Activated naive CD8-positive, alpha-beta T cell treated with anti-CD3 and anti-CD28 coated beads for 36 hours (primary cell): Measurements from ENCODE around the gene NPAS1. TPM values are rescaled to one million over a fixed set of nuclear protein-coding genes. Genes with fewer than 3 reads are reported as not detected.

Source experiments
- DNase-seq: peaks from one replicate; pipeline ENCODE4 v3.0.0; 2021
- H3K27ac Mint-ChIP-seq: one replicate; pipeline ENCODE4 v1.8.0; 2022; ENCODE audit warnings: mild to moderate bottlenecking, moderate library complexity, mixed read lengths
- H3K27me3 Mint-ChIP-seq: one replicate; pipeline ENCODE4 v1.8.0; 2022; ENCODE audit warnings: mild to moderate bottlenecking, mixed read lengths
- H3K36me3 Mint-ChIP-seq: one replicate; pipeline ENCODE4 v1.8.0; 2021; ENCODE audit warnings: mild to moderate bottlenecking, mixed read lengths
- H3K4me1 Mint-ChIP-seq: one replicate; pipeline ENCODE4 v1.8.0; 2021; ENCODE audit warnings: mixed read lengths
- H3K4me3 Mint-ChIP-seq: one replicate; pipeline ENCODE4 v1.8.0; 2022; ENCODE audit warnings: mild to moderate bottlenecking, moderate library complexity, mixed read lengths
- H3K9me3 Mint-ChIP-seq: one replicate; pipeline ENCODE4 v1.8.0; 2022; ENCODE audit warnings: mixed read lengths
- total RNA-seq, 2 experiments: library from RNA; stranded (reverse); gene quantifications; one replicate each; pipeline ENCODE4 v1.2.3, GENCODE V29; 2021

The NPAS1 gene
- total RNA-seq, 2 experiments from 2014 or later, result 0.52 to 0.91 TPM

GRCh38 chr19:47022140-47022536 is 2.5 kb downstream of the NPAS1 start:
- Mint-ChIP-seq H3K36me3 (no peaks in the 10 kb centered on the region), H3K4me3 (no peak overlapping the region), H3K27ac (no peak overlapping the region), H3K9me3 (no peaks in the 10 kb centered on the region), H3K27me3 (peaks cover 71% of the 10 kb centered on the region), H3K4me1 (peaks cover 9% of the 10 kb centered on the region)
- no peak for DNase-seq

GRCh38 chr19:47022541-47023447 is 3.2 kb downstream of the NPAS1 start:
- H3K9me3 Mint-ChIP-seq, result no peaks in the 10 kb centered on the region
- peaks cover 9% of the 10 kb centered on the region for H3K4me1 Mint-ChIP-seq
- H3K4me3 Mint-ChIP-seq, result no peak overlapping the region
- no peak overlapping the region for H3K27ac Mint-ChIP-seq
- H3K27me3 Mint-ChIP-seq, result peaks cover 78% of the 10 kb centered on the region
- no peak for DNase-seq
- no peaks in the 10 kb centered on the region for H3K36me3 Mint-ChIP-seq

GRCh38 chr19:47023448-47023794 is 3.8 kb downstream of the NPAS1 start:
- Mint-ChIP-seq H3K4me1 (peaks cover 9% of the 10 kb centered on the region), H3K27ac (no peak overlapping the region), H3K9me3 (no peaks in the 10 kb centered on the region), H3K4me3 (no peak overlapping the region), H3K36me3 (no peaks in the 10 kb centered on the region), H3K27me3 (peaks cover 81% of the 10 kb centered on the region)
- no peak for DNase-seq

- H3K4me1 Mint-ChIP-seq, result peaks cover 9% of the 10 kb centered on the region
- H3K9me3 Mint-ChIP-seq, result no peaks in the 10 kb centered on the region
- no peak overlapping the region for H3K27ac Mint-ChIP-seq
- no peaks in the 10 kb centered on the region for H3K36me3 Mint-ChIP-seq
- H3K27me3 Mint-ChIP-seq, result peaks cover 82% of the 10 kb centered on the region
- DNase-seq, result no peak
- no peak overlapping the region for H3K4me3 Mint-ChIP-seq
Observed at GRCh38 chr19:47024502-47024901, 4.9 kb downstream of the NPAS1 start.

GRCh38 chr19:47026156-47026555 is 6.5 kb downstream of the NPAS1 start:
- Mint-ChIP-seq H3K4me1 (peaks cover 8% of the 10 kb centered on the region), H3K27me3 (peaks cover 82% of the 10 kb centered on the region)

GRCh38 chr19:47026889-47027288 is 7.3 kb downstream of the NPAS1 start:
- no peaks in the 10 kb centered on the region for H3K36me3 Mint-ChIP-seq

More at GRCh38 chr19:47026156-47026555, 6.5 kb downstream of the NPAS1 start:
- Mint-ChIP-seq H3K36me3 (no peaks in the 10 kb centered on the region), H3K4me3 (no peak overlapping the region), H3K9me3 (no peaks in the 10 kb centered on the region), H3K27ac (no peak overlapping the region)
- DNase-seq, result no peak

GRCh38 chr19:47027586-47028088 is 8.0 kb downstream of the NPAS1 start:
- H3K27ac Mint-ChIP-seq, result no peak overlapping the region
- DNase-seq, result no peak
- peaks cover 7% of the 10 kb centered on the region for H3K4me1 Mint-ChIP-seq
- peaks cover 85% of the 10 kb centered on the region for H3K27me3 Mint-ChIP-seq
- H3K9me3 Mint-ChIP-seq, result no peaks in the 10 kb centered on the region
- H3K4me3 Mint-ChIP-seq, result no peak overlapping the region
- no peaks in the 10 kb centered on the region for H3K36me3 Mint-ChIP-seq

More at GRCh38 chr19:47026889-47027288, 7.3 kb downstream of the NPAS1 start:
- H3K4me1 Mint-ChIP-seq, result peaks cover 6% of the 10 kb centered on the region
- H3K27ac Mint-ChIP-seq, result no peak overlapping the region
- no peak for DNase-seq
- H3K27me3 Mint-ChIP-seq, result peaks cover 84% of the 10 kb centered on the region
- no peak overlapping the region for H3K4me3 Mint-ChIP-seq
- H3K9me3 Mint-ChIP-seq, result no peaks in the 10 kb centered on the region

GRCh38 chr19:47028195-47028601 is 8.6 kb downstream of the NPAS1 start:
- peaks cover 82% of the 10 kb centered on the region for H3K27me3 Mint-ChIP-seq
- H3K9me3 Mint-ChIP-seq, result no peaks in the 10 kb centered on the region
- no peak overlapping the region for H3K4me3 Mint-ChIP-seq
- no peaks in the 10 kb centered on the region for H3K36me3 Mint-ChIP-seq
- H3K4me1 Mint-ChIP-seq, result peaks cover 3% of the 10 kb centered on the region
- no peak for DNase-seq
- no peak overlapping the region for H3K27ac Mint-ChIP-seq

GRCh38 chr19:47032171-47032811 is 12.7 kb downstream of the NPAS1 start:
- peak; percentile 65 for DNase-seq
- Mint-ChIP-seq H3K4me1 (peaks cover 17% of the 10 kb centered on the region), H3K9me3 (no peaks in the 10 kb centered on the region), H3K4me3 (no peak overlapping the region), H3K27ac (no peak overlapping the region), H3K27me3 (peaks cover 58% of the 10 kb centered on the region), H3K36me3 (no peaks in the 10 kb centered on the region)

- H3K27ac Mint-ChIP-seq, result peak overlapping the region; percentile 81
Observed at GRCh38 chr19:47035127-47036096, 15.8 kb downstream of the NPAS1 start.

GRCh38 chr19:47036097-47036651 is 16.5 kb downstream of the NPAS1 start:
- Mint-ChIP-seq H3K4me1 (peaks cover 17% of the 10 kb centered on the region), H3K36me3 (no peaks in the 10 kb centered on the region), H3K27me3 (peaks cover 26% of the 10 kb centered on the region), H3K9me3 (no peaks in the 10 kb centered on the region), H3K4me3 (peak overlapping the region; percentile 89), H3K27ac (peak overlapping the region; percentile 81)
- no peak for DNase-seq

More at GRCh38 chr19:47035127-47036096, 15.8 kb downstream of the NPAS1 start:
- peaks cover 17% of the 10 kb centered on the region for H3K4me1 Mint-ChIP-seq
- H3K9me3 Mint-ChIP-seq, result no peaks in the 10 kb centered on the region
- H3K4me3 Mint-ChIP-seq, result peak overlapping the region; percentile 89
- H3K27me3 Mint-ChIP-seq, result peaks cover 32% of the 10 kb centered on the region
- DNase-seq, result peak; percentile 96
- H3K36me3 Mint-ChIP-seq, result no peaks in the 10 kb centered on the region

- no peak for DNase-seq
- peaks cover 16% of the 10 kb centered on the region for H3K4me1 Mint-ChIP-seq
- no peak overlapping the region for H3K4me3 Mint-ChIP-seq
- no peaks in the 10 kb centered on the region for H3K36me3 Mint-ChIP-seq
- peaks cover 11% of the 10 kb centered on the region for H3K27me3 Mint-ChIP-seq
- H3K9me3 Mint-ChIP-seq, result no peaks in the 10 kb centered on the region
- H3K27ac Mint-ChIP-seq, result no peak overlapping the region
Observed at GRCh38 chr19:47037766-47038165, 18.1 kb downstream of the NPAS1 start.

GRCh38 chr19:47039239-47039874 is 19.7 kb downstream of the NPAS1 start:
- Mint-ChIP-seq H3K27ac (no peak overlapping the region), H3K36me3 (no peaks in the 10 kb centered on the region), H3K9me3 (no peaks in the 10 kb centered on the region), H3K4me1 (peaks cover 16% of the 10 kb centered on the region), H3K4me3 (peak overlapping the region; percentile 5), H3K27me3 (peaks cover 2% of the 10 kb centered on the region)
- DNase-seq, result no peak

- Mint-ChIP-seq H3K4me3 (no peak overlapping the region), H3K9me3 (no peaks in the 10 kb centered on the region), H3K36me3 (no peaks in the 10 kb centered on the region), H3K27ac (no peak overlapping the region), H3K27me3 (no peaks in the 10 kb centered on the region), H3K4me1 (peaks cover 5% of the 10 kb centered on the region)
- DNase-seq, result no peak
Observed at GRCh38 chr19:47040869-47041268, 21.2 kb downstream of the NPAS1 start.
